GM12892 (cell line): ENCODE results near the gene BEST4.
"Not testable (repeated sequence)": the region's sequence is repeated elsewhere in the genome, so short reads cannot be mapped to it uniquely, and the experiment has no call there.

Experiments used
- POLR2A ChIP-seq: IDR thresholded peaks from 2 replicates; pipeline ENCODE4 v1.6.1; 2011; ENCODE audit warnings: low read depth, low read length, control low read depth
- TAF1 ChIP-seq: IDR thresholded peaks from 2 replicates; pipeline ENCODE4 v1.6.1; 2011; ENCODE audit warnings: low read depth, mild to moderate bottlenecking, control low read depth, low read length, borderline replicate concordance

GRCh38 chr1:44824392-44824791, 36.4 kb upstream of the BEST4 start:
- not testable (repeated sequence) for TF ChIP-seq POLR2A, TAF1
